ENCODE data around the gene PGC. TPM values are rescaled to one million over a fixed set of nuclear protein-coding genes. Genes with fewer than 3 reads are reported as not detected.

PGC gene
- total RNA-seq, 1 donor from 2014 or later = not detected

DNA sequence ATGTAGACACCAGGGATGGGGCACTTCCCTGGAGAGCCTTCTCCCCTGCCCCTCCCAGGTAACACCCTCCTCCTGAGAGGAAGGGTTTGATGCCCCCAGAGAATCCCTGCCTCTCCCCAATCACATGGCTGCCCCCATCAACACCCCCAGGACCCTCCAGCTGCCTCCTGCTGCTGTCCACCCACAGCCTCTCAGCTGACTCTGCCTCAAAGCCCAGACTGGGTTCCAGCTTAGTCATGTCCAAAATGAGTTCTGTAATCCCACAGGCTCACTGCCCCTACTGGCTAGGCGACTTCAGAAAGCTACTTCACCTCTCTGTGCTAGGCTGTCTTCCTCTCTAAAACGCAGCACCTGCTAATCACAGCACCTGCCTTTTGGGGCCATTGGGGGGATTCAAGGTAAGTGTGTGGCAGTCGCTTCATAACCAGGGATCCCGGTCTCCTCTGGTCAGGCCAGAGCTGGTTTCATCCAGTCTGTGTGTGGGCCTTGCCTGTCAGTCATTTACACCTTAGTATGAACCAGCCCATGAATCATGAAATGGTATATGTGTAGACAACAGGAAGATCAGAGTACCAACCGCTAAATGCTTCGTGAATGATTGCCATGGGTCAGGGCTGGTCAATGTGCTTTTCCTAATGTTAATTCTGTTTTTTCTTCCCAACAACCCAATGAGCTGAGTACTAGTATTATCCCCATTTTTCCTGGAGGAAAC lies 52.2 kb downstream of the PGC start:
- peaks cover 6% of the 10 kb centered on the region for H3K27me3 Mint-ChIP-seq (ENCODE audit: unreplicated experiment)
- H3K27ac Mint-ChIP-seq (ENCODE audit: unreplicated experiment) = no peak overlapping the region
- no peaks in the 10 kb centered on the region for H3K36me3 Mint-ChIP-seq (ENCODE audit: unreplicated experiment)
- H3K4me3 Mint-ChIP-seq (ENCODE audit: unreplicated experiment) = no peak overlapping the region
- H3K9me3 Mint-ChIP-seq (ENCODE audit: unreplicated experiment) = peaks cover 2% of the 10 kb centered on the region
- TF ChIP-seq, protein P1, sequence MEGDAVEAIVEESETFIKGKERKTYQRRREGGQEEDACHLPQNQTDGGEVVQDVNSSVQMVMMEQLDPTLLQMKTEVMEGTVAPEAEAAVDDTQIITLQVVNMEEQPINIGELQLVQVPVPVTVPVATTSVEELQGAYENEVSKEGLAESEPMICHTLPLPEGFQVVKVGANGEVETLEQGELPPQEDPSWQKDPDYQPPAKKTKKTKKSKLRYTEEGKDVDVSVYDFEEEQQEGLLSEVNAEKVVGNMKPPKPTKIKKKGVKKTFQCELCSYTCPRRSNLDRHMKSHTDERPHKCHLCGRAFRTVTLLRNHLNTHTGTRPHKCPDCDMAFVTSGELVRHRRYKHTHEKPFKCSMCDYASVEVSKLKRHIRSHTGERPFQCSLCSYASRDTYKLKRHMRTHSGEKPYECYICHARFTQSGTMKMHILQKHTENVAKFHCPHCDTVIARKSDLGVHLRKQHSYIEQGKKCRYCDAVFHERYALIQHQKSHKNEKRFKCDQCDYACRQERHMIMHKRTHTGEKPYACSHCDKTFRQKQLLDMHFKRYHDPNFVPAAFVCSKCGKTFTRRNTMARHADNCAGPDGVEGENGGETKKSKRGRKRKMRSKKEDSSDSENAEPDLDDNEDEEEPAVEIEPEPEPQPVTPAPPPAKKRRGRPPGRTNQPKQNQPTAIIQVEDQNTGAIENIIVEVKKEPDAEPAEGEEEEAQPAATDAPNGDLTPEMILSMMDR (IDR thresholded peaks at IDR 0.05; ENCODE audit: partially characterized antibody, unreplicated experiment) = no peak
- no peak for DNase-seq
- no peaks in the 10 kb centered on the region for H3K4me1 Mint-ChIP-seq (ENCODE audit: low read depth, unreplicated experiment)

DNA sequence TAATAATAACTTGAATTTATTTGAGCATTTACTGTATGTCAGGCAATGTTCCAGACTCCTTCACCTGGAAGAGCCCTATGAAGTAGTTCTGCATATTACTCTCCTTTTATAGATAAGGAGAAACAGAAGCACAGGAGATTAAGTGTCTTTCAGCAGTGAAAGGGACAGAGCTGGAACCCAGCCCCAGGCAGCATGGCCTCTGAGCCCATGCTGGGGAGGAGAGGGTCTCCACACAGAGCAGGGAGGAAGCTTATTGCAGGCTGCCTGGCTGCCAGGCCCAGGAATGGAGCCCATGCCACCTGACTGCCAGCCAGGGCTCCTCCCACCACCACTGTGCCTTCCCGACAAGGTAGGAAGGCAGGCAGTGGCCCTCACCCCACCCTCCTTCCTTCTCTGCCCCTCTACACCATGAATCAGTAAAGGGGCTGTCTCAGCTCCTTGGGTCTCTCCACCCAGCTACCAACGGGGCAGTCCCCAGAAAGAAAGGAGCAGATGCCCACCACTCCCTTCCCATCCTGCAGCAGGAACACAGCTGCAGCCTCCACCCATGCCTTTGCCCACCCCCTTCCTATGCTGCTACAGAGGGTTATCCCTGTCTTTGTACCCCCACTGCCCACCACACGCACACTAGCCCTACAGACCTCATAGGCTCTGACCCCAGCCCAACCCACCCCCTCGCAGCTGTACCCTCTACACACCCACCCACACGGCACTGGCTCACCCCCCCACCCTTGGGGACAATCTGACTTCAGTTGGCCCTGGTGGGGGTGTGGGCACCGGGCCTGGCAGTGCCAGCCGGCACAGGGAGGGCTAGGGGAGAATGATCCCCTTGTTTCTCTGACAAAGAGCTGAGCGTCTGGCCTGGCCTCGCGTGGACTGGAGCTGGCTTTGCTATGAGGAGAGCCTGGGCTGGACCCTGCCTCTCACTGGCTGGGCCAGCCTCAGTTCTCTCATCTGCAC lies 53.6 kb downstream of the PGC start:
- Mint-ChIP-seq H3K9me3 (ENCODE audit: unreplicated experiment) (peaks cover 2% of the 10 kb centered on the region), H3K4me1 (ENCODE audit: low read depth, unreplicated experiment) (no peaks in the 10 kb centered on the region), H3K27me3 (ENCODE audit: unreplicated experiment) (peaks cover 6% of the 10 kb centered on the region), H3K4me3 (ENCODE audit: unreplicated experiment) (no peak overlapping the region), H3K36me3 (ENCODE audit: unreplicated experiment) (no peaks in the 10 kb centered on the region), H3K27ac (ENCODE audit: unreplicated experiment) (no peak overlapping the region)
- TF ChIP-seq, protein P1 (IDR thresholded peaks at IDR 0.05; ENCODE audit: partially characterized antibody, unreplicated experiment) = no peak
- no peak for DNase-seq

DNA sequence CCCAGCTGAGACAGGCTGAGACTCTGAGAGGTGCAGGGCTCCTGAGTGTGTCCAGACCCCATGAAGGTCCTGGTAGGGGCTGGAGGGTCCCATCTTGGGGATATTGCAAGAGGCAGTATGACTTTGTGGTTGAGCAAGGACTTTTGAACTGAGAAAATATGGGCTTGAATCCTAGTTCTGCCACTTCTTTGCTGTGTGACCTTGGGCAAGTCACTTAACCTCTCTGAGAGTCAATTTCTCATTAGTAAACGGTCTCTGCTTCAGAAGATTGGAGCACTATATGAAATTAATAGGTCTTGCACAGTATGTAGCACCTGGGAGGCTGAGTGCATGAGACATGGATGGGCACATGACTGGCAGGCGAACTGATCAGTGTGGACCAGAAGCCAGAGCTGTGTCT lies 54.5 kb downstream of the PGC start:
- no peaks in the 10 kb centered on the region for H3K36me3 Mint-ChIP-seq (ENCODE audit: unreplicated experiment)
- DNase-seq = no peak
- H3K27ac Mint-ChIP-seq (ENCODE audit: unreplicated experiment) = no peak overlapping the region
- H3K9me3 Mint-ChIP-seq (ENCODE audit: unreplicated experiment) = peaks cover 2% of the 10 kb centered on the region
- peaks cover 8% of the 10 kb centered on the region for H3K27me3 Mint-ChIP-seq (ENCODE audit: unreplicated experiment)
- no peak overlapping the region for H3K4me3 Mint-ChIP-seq (ENCODE audit: unreplicated experiment)
- no peaks in the 10 kb centered on the region for H3K4me1 Mint-ChIP-seq (ENCODE audit: low read depth, unreplicated experiment)
- TF ChIP-seq, protein P1 (IDR thresholded peaks at IDR 0.05; ENCODE audit: partially characterized antibody, unreplicated experiment) = no peak

DNA sequence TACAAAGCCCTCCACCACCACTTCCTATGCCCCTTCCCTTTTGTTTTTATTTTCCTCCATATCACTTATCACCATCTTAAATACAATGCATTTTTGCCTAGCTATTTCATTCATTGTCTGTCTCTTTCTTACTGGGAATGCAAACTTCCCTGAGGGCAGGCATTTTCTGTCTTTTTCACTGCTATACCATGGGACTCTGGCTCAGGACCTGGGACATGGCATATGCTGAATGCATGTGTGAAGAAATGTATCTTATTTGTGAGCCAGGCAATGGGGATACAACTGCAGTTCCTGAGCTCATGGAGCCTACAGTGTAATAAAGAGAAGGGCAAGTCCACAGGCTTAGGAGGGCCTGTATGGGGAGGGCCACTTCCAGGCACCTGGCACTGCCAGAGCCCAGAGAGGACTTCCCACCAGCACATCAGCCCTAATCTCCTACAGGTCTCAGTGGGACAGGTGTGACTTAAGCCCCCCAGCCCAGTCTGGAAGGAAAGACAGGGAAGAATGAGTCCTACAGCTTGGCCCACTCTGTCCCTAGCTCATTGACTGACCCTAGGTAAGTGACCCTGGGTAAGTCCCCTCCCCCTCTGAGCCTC lies 55.0 kb downstream of the PGC start:
- no peak overlapping the region for H3K4me3 Mint-ChIP-seq (ENCODE audit: unreplicated experiment)
- H3K27ac Mint-ChIP-seq (ENCODE audit: unreplicated experiment) = no peak overlapping the region
- H3K9me3 Mint-ChIP-seq (ENCODE audit: unreplicated experiment) = peaks cover 2% of the 10 kb centered on the region
- no peak for DNase-seq
- TF ChIP-seq, protein P1 (IDR thresholded peaks at IDR 0.05; ENCODE audit: partially characterized antibody, unreplicated experiment) = no peak
- peaks cover 8% of the 10 kb centered on the region for H3K27me3 Mint-ChIP-seq (ENCODE audit: unreplicated experiment)
- no peaks in the 10 kb centered on the region for H3K36me3 Mint-ChIP-seq (ENCODE audit: unreplicated experiment)
- H3K4me1 Mint-ChIP-seq (ENCODE audit: low read depth, unreplicated experiment) = no peaks in the 10 kb centered on the region
